ENCODE results near the gene UBXN4.

UBXN4 gene

DNA sequence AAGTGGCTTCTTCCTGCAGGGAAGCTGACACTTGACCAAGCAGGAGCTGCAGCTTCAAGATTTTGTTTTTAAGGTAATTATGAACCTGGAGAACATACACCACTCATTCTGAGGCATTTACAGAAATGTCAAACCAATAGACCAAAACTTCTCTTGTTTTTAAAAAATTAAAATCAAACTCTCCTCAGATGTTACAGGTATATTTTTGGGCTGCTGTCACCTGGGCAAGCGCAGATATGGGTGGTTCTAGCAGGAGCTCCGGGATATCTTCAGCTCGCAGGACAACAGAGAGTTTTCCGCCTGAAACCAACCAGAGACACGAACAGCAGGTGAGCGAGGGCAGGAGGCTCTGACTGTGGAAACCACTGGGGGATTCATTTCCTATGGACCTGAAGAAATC lies 91.2 kb downstream of the UBXN4 start:
- Histone ChIP-seq H3K9ac (ENCODE audit: low read length in 5 of 5) (no peak overlapping the region), H3K36me3 (ENCODE audit: control insufficient read depth in 5 of 5, insufficient read depth in 5 of 5, low read length in 5 of 5) (no peaks in the 10 kb centered on the region), H3K4me3 (ENCODE audit: low read depth in 1 of 5, low read length in 5 of 5) (no peak overlapping the region), H3K4me1 (ENCODE audit: control insufficient read depth in 5 of 5, insufficient read depth in 5 of 5, low read length in 5 of 5) (no peaks in the 10 kb centered on the region), H3K27me3 (ENCODE audit: control insufficient read depth in 5 of 5, insufficient read depth in 4 of 5, low read length in 5 of 5) (no peaks in the 10 kb centered on the region), H3K27ac (ENCODE audit: low read depth, low read length) (no peak overlapping the region), H3K9me3 (ENCODE audit: control insufficient read depth in 5 of 5, low read length in 5 of 5) (no peaks in the 10 kb centered on the region)
